ENCODE data around the gene TRAPPC12. TPM values are rescaled to one million over a fixed set of nuclear protein-coding genes. Genes with fewer than 3 reads are reported as not detected.

The TRAPPC12 gene
- total RNA-seq, 1 donor from 2014 or later, result 121 TPM

DNA sequence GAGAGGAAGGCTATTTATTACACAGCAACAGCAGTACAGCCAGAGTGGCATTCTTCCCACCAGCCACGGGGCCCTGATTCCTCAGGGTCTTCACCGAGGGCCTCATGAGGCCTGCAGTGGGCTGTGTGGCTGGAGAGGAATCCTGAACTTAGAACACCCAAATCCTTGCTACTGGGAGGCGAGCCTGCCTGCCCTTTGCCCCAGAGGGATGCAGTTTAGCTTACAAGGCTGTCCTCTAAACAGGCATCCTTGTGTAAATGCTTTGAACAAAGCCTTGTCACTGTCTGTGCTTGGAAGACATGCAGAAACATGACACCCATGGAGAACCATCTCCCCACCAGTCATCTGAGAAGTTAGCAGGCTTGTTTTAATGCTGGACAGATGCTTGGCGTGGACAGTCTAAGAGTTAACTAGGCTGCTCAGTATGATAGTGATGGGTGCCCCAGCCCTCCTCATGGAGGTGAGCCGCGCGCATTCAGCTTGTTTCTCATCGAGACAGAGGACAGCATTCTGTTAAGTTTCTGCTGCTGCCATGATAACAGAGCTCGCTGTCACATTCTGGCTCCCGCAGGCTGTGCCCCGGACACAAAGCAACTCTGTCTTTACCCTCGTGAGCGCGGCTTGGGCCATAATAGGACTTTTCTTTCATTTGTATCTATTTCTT is 97.0 kb downstream of the TRAPPC12 start:
- Mint-ChIP-seq H3K36me3 (ENCODE audit: insufficient read depth) (peaks cover 19% of the 10 kb centered on the region), H3K9me3 (ENCODE audit: low read depth) (no peaks in the 10 kb centered on the region), H3K27ac (no peak overlapping the region), H3K4me3 (ENCODE audit: low read depth) (no peak overlapping the region), H3K4me1 (ENCODE audit: low read depth) (no peaks in the 10 kb centered on the region), H3K27me3 (no peaks in the 10 kb centered on the region)
- TF ChIP-seq, protein P1, sequence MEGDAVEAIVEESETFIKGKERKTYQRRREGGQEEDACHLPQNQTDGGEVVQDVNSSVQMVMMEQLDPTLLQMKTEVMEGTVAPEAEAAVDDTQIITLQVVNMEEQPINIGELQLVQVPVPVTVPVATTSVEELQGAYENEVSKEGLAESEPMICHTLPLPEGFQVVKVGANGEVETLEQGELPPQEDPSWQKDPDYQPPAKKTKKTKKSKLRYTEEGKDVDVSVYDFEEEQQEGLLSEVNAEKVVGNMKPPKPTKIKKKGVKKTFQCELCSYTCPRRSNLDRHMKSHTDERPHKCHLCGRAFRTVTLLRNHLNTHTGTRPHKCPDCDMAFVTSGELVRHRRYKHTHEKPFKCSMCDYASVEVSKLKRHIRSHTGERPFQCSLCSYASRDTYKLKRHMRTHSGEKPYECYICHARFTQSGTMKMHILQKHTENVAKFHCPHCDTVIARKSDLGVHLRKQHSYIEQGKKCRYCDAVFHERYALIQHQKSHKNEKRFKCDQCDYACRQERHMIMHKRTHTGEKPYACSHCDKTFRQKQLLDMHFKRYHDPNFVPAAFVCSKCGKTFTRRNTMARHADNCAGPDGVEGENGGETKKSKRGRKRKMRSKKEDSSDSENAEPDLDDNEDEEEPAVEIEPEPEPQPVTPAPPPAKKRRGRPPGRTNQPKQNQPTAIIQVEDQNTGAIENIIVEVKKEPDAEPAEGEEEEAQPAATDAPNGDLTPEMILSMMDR (IDR thresholded peaks at IDR 0.05; ENCODE audit: unreplicated experiment), result no peak
- DNase-seq (ENCODE audit: low spot score, unreplicated experiment), result no peak

DNA sequence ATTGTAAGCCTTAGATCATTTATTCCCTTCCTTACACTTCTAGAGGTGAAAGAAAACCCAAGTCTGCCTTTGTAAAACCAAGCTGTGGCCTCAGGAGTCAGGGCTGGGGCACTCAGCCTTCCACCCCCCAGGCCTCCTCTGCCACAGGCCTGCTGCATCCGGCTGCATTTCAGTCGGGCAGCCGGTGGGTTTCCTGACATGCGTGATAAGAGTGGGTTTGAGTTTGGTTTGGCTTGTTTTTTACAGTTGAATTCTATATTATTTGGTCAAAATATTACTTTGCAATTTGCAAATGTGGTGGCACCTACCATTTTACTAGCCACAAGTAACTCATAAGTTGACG is 97.5 kb downstream of the TRAPPC12 start:
- Mint-ChIP-seq H3K36me3 (ENCODE audit: insufficient read depth) (peaks cover 19% of the 10 kb centered on the region), H3K4me1 (ENCODE audit: low read depth) (no peaks in the 10 kb centered on the region), H3K4me3 (ENCODE audit: low read depth) (no peak overlapping the region), H3K27ac (no peak overlapping the region), H3K9me3 (ENCODE audit: low read depth) (no peaks in the 10 kb centered on the region), H3K27me3 (no peaks in the 10 kb centered on the region)
- TF ChIP-seq, protein P1 (IDR thresholded peaks at IDR 0.05; ENCODE audit: unreplicated experiment), result no peak
- no peak for DNase-seq (ENCODE audit: low spot score, unreplicated experiment)

DNA sequence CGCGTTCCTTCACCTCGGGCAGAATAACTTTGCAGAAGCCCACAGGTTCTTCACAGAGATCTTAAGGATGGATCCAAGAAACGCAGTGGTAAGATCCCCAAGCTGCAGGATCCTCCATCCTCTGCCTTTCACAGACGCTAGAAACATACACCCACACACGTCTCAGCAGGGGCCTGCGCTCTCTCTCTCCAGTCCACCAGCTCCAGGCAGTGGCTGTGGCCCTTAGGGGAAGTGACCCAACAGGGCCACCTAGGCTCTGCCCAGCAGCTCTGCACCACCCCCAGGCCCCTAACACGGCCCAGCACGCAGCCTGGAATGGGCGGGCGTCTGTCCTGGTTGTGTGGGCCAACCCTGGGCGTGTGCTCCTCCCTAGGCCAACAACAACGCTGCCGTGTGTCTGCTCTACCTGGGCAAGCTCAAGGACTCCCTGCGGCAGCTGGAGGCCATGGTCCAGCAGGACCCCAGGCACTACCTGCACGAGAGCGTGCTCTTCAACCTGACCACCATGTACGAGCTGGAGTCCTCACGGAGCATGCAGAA is 99.4 kb downstream of the TRAPPC12 start:
- H3K4me1 Mint-ChIP-seq (ENCODE audit: low read depth), result no peaks in the 10 kb centered on the region
- H3K9me3 Mint-ChIP-seq (ENCODE audit: low read depth), result no peaks in the 10 kb centered on the region
- TF ChIP-seq, protein P1 (IDR thresholded peaks at IDR 0.05; ENCODE audit: unreplicated experiment), result no peak

DNA sequence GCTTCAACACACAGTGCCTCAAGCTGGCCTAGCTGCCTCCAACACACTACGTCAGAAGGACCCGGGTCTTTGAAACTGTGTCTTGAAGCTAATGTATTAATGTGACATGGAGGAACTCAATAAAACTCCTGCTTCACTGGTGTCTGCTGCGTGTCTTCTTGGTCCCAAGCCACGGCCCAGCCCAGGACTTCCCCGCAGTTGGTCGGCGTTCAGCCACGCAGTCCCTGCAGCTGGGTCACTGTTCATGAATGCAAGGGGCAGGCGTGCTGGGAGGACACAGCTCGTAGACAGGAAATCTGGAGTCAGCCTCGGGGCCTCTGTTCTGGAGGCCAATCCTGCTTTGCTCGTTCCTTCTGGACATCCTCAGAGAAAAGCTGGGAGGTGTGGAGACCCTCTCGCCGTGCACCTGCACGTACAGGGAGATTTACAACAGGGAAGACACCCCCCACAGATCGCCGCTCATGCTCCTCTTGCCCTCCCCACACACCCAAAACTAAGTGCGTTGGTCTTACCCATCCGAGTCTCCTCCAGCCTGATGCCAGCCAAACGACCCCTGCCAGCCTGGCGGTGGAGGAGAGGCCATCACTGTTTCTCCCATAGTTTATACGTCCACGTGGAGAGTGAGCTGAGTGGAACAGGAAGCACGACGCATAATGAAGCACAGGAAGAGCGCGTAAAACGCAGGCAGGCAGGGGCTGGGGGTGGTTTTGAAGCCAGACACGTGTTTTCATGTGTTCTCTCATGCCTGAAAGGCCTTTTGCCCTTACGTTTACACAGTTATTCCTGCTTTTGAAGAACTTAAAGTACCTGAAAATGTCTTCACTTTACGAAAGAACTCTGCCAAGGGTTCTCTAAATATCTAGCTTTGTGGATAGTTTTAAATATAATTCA is 100.2 kb downstream of the TRAPPC12 start:
- TF ChIP-seq, protein P1 (IDR thresholded peaks at IDR 0.05; ENCODE audit: unreplicated experiment), result no peak
- no peak for DNase-seq (ENCODE audit: low spot score, unreplicated experiment)
- Mint-ChIP-seq H3K27me3 (no peaks in the 10 kb centered on the region), H3K4me3 (ENCODE audit: low read depth) (no peak overlapping the region), H3K36me3 (ENCODE audit: insufficient read depth) (peaks cover 9% of the 10 kb centered on the region), H3K4me1 (ENCODE audit: low read depth) (no peaks in the 10 kb centered on the region), H3K27ac (peak overlapping the region; percentile 81), H3K9me3 (ENCODE audit: low read depth) (no peaks in the 10 kb centered on the region)

More for the DNA sequence above, 99.4 kb downstream of the TRAPPC12 start:
- H3K27ac Mint-ChIP-seq, result no peak overlapping the region
- H3K36me3 Mint-ChIP-seq (ENCODE audit: insufficient read depth), result peaks cover 7% of the 10 kb centered on the region
- DNase-seq (ENCODE audit: low spot score, unreplicated experiment), result no peak
- H3K27me3 Mint-ChIP-seq, result no peaks in the 10 kb centered on the region
- H3K4me3 Mint-ChIP-seq (ENCODE audit: low read depth), result no peak overlapping the region

DNA sequence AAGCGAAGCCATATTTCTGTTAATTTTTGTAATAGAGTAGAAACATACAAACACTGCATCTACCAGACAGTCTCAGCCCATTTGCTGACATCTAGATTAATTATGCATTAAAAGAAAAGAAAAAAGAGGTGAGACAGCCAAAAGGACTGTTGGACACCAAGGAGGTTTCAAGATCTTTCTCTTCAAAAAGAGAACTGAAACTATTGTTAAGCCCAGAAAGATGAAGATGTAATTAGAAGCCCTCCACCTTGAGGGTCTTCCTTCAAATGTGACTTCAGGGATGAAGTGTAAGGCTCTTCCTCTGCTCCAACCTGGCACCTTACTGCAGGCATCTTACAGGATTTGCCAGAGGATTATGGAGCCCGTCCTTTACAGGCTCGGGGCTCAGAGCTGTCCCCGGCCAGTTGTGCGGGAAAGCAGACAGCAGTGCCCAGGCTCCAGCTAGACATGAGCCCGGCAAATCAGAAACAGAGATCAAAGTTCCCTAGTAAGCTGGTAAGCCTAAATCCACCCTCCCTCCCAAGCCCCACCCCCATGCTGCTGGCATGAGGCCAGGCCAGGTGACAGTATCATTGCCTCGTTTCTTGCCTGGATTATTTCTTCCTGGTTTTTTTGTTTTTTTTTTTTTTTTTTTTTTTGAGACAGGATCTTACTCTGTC is 101.0 kb downstream of the TRAPPC12 start:
- Mint-ChIP-seq H3K4me1 (ENCODE audit: low read depth) (no peaks in the 10 kb centered on the region), H3K27ac (peak overlapping the region; percentile 56), H3K27me3 (no peaks in the 10 kb centered on the region), H3K36me3 (ENCODE audit: insufficient read depth) (peaks cover 12% of the 10 kb centered on the region), H3K4me3 (ENCODE audit: low read depth) (no peak overlapping the region), H3K9me3 (ENCODE audit: low read depth) (no peaks in the 10 kb centered on the region)
- DNase-seq (ENCODE audit: low spot score, unreplicated experiment), result no peak
- TF ChIP-seq, protein P1 (IDR thresholded peaks at IDR 0.05; ENCODE audit: unreplicated experiment), result no peak

Data from progenitor cell of endocrine pancreas (in vitro differentiated cells).